ENCODE data around the gene SH3GL3. TPM values are rescaled to one million over a fixed set of nuclear protein-coding genes. Genes with fewer than 3 reads are reported as not detected.

Gene SH3GL3
- not detected for total RNA-seq

GRCh38 chr15:83446904-83447709 lies at the start of gene SH3GL3:
Gene SH3GL3, plus strand, starts transcription at chr15:83447341. Its CDS starts 193 bp downstream, at chr15:83447534.
- Mint-ChIP-seq H3K27ac (no peak within 1 kb of the TSS), H3K4me1 (ENCODE audit: low read depth in 2 of 2) (peaks cover 5 to 8% of the 10 kb centered on the region in 2 donors), H3K4me3 (peak within 1 kb of the TSS; percentile 51), H3K27me3 (peaks cover 31 to 43% of the 10 kb centered on the region in 2 donors), H3K36me3 (no peaks in the 10 kb centered on the region), H3K9me3 (no peaks in the 10 kb centered on the region)
- DNase-seq (ENCODE audit: low spot score) (peak; percentile 80), ATAC-seq (peak; percentile 85 to 95)

- H3K4me3 Mint-ChIP-seq = no peak overlapping the region
- no peaks in the 10 kb centered on the region for H3K36me3 Mint-ChIP-seq
- H3K9me3 Mint-ChIP-seq = no peaks in the 10 kb centered on the region
- H3K27me3 Mint-ChIP-seq = peaks cover 21% of the 10 kb centered on the region in 2 donors
- no peak for DNase-seq (ENCODE audit: low spot score)
- no peaks in the 10 kb centered on the region for H3K4me1 Mint-ChIP-seq (ENCODE audit: low read depth in 2 of 2)
- H3K27ac Mint-ChIP-seq = no peak overlapping the region
- no peak for ATAC-seq
Measured at GRCh38 chr15:83398626-83399025, 48.5 kb upstream of the SH3GL3 start.

- DNase-seq (ENCODE audit: low spot score) = no peak
- no peak for ATAC-seq
- Mint-ChIP-seq H3K27me3 (peaks cover 22 to 30% of the 10 kb centered on the region in 2 donors), H3K4me3 (no peak overlapping the region), H3K4me1 (ENCODE audit: low read depth in 2 of 2) (no peaks in the 10 kb centered on the region), H3K36me3 (no peaks in the 10 kb centered on the region), H3K27ac (no peak overlapping the region), H3K9me3 (no peaks in the 10 kb centered on the region)
Measured at GRCh38 chr15:83404121-83404520, 43.0 kb upstream of the SH3GL3 start.

GRCh38 chr15:83410532-83410931 lies 36.6 kb upstream of the SH3GL3 start:
- Mint-ChIP-seq H3K27ac (no peak overlapping the region), H3K4me3 (no peak overlapping the region), H3K27me3 (peaks cover 19 to 63% of the 10 kb centered on the region in 2 donors), H3K4me1 (ENCODE audit: low read depth in 2 of 2) (no peaks in the 10 kb centered on the region), H3K36me3 (no peaks in the 10 kb centered on the region), H3K9me3 (no peaks in the 10 kb centered on the region)
- DNase-seq (ENCODE audit: low spot score) (no peak), ATAC-seq (no peak)

DNA sequence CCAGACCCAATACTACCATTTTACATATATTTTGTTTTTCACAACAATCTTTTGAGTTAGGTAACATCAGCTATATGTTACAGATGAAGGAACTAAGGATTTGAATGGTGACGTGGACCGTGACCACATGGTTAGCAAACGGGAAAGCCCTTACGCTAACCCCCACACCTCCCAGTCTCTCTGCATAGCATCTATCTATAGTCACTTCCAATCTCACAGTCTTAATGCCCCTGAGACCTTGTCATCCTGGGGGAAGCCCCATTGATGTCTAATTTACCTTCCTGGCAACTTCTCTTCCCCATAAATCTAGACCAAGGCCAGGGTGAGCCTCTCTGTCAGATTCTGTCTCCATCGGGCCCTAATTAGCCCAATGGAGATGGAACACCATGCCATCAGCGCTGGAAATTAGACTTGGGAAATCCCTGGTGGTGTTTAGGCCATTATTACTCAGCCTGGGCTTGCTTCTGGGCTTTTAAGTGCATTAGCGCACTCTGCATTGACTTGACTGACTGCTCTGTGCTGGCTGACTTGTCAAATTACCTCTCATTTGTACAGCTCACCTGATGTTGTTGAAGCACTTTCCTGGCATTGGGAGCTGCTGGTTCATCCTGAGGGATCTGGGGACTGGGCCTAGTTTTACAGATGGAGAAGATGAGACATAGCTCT lies 34.0 kb upstream of the SH3GL3 start:
- ATAC-seq = no peak
- Mint-ChIP-seq H3K36me3 (no peaks in the 10 kb centered on the region), H3K27ac (no peak overlapping the region), H3K4me1 (ENCODE audit: low read depth in 2 of 2) (no peaks in the 10 kb centered on the region), H3K4me3 (no peak overlapping the region), H3K9me3 (no peaks in the 10 kb centered on the region), H3K27me3 (peaks cover 14 to 52% of the 10 kb centered on the region in 2 donors)
- no peak for DNase-seq (ENCODE audit: low spot score)

GRCh38 chr15:83422081-83422480 lies 25.1 kb upstream of the SH3GL3 start:
- Mint-ChIP-seq H3K36me3 (no peaks in the 10 kb centered on the region), H3K27ac (no peak overlapping the region), H3K9me3 (peaks cover 2% of the 10 kb centered on the region), H3K4me1 (ENCODE audit: low read depth in 2 of 2) (peaks cover 7 to 16% of the 10 kb centered on the region in 2 donors), H3K4me3 (peak overlapping the region; percentile 16), H3K27me3 (peaks cover 8 to 42% of the 10 kb centered on the region in 2 donors)
- ATAC-seq (no peak), DNase-seq (ENCODE audit: low spot score) (no peak)

DNA sequence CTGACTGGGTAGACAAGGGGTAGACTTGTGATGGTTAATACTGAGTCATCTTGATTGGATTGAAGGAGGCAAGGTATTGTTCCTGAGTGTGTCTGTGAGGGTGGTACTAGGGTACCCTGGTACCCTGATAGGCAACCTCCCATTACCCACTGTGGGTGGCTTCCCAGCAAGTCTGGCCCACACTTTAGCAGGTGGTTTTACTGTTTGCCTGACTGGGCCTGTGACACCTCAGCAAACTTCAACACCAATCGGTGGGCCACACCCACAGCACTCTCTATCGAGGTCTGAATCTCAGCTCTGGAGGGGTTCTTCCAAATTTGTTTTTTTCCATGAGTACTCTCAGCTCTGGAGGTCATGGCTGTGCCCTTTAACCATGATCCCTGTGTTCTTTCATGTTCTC lies 24.6 kb upstream of the SH3GL3 start:
- peaks cover 7 to 16% of the 10 kb centered on the region in 2 donors for H3K4me1 Mint-ChIP-seq (ENCODE audit: low read depth in 2 of 2)
- DNase-seq (ENCODE audit: low spot score) = no peak
- H3K9me3 Mint-ChIP-seq = peaks cover 2% of the 10 kb centered on the region
- ATAC-seq = no peak
- H3K4me3 Mint-ChIP-seq = peak overlapping the region; percentile 16
- no peak overlapping the region for H3K27ac Mint-ChIP-seq
- H3K27me3 Mint-ChIP-seq = peaks cover 8 to 42% of the 10 kb centered on the region in 2 donors
- H3K36me3 Mint-ChIP-seq = no peaks in the 10 kb centered on the region

DNA sequence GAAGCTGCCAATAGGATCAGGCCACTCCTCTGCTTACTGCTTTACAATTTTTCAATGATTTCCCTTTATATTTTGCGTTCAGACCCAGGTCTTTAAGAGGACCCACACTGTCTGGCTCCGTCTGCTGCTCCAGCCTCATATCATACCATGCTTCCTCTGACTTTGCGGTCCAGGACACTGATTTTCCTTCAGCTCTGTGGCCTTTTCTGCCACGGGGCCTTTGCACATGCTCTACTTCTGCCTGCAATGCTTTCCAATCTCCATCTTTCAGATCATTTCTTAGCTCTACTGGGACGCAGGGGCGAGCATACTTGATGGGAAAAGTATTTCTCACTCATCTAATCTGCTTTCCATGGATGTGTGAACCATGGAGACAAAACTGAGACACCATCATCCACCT lies 23.0 kb upstream of the SH3GL3 start:
- DNase-seq (ENCODE audit: low spot score) (no peak), ATAC-seq (no peak)
- Mint-ChIP-seq H3K4me1 (ENCODE audit: low read depth in 2 of 2) (peaks cover 7 to 19% of the 10 kb centered on the region in 2 donors), H3K27me3 (peaks cover 11 to 45% of the 10 kb centered on the region in 2 donors), H3K36me3 (no peaks in the 10 kb centered on the region), H3K27ac (no peak overlapping the region), H3K4me3 (no peak overlapping the region), H3K9me3 (peaks cover 2% of the 10 kb centered on the region)

DNA sequence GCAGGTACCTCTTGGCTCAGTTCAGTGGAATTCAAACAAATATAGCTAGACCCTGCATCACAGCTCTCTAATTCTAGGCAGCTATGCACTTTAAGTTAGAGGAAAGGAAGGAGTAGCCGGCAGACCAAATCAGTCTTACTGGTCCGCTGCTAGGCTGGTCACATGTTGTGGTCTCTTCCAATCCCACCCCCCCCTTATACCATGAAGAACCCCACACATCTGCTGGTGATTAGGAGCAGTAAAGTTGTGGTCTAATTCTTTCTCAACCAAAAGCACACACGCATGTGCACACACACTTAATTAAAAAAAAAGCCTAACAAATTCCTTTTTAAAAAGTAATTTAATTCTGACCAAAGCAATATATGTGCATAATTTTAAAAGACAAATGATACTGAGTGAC lies 16.7 kb upstream of the SH3GL3 start:
- Mint-ChIP-seq H3K4me1 (ENCODE audit: low read depth in 2 of 2) (peaks cover 0 to 5% of the 10 kb centered on the region in 2 donors), H3K27me3 (peaks cover 20 to 43% of the 10 kb centered on the region in 2 donors), H3K9me3 (no peaks in the 10 kb centered on the region), H3K36me3 (no peaks in the 10 kb centered on the region), H3K4me3 (no peak overlapping the region), H3K27ac (no peak overlapping the region)
- no peak for DNase-seq (ENCODE audit: low spot score)
- ATAC-seq = no peak

GRCh38 chr15:83431521-83431920 lies 15.6 kb upstream of the SH3GL3 start:
- no peaks in the 10 kb centered on the region for H3K36me3 Mint-ChIP-seq
- no peak overlapping the region for H3K4me3 Mint-ChIP-seq
- DNase-seq (ENCODE audit: low spot score) (no peak), ATAC-seq (no peak)
- no peak overlapping the region for H3K27ac Mint-ChIP-seq
- peaks cover 0 to 5% of the 10 kb centered on the region in 2 donors for H3K4me1 Mint-ChIP-seq (ENCODE audit: low read depth in 2 of 2)
- no peaks in the 10 kb centered on the region for H3K9me3 Mint-ChIP-seq
- H3K27me3 Mint-ChIP-seq = peaks cover 20 to 41% of the 10 kb centered on the region in 2 donors

DNA sequence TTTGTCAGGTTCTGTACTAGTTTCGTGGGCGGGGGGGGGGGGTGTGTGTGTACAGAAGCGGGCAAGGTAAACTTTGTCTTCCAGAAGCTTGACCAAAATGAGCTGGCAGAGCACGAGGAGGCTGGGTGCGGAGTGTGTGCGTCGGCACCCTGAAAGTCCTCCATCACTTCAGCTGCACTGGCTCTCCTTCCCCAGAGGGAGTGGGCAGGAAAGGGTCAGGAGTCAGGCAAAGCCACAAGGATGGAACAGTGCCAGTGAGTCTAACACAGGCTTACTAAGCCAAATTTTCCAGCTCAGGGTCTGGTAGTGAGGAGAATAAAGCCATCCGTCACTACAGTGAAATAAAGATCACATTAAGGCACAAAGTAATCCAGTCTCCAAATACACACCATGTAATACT lies 11.9 kb upstream of the SH3GL3 start:
- no peak for DNase-seq (ENCODE audit: low spot score)
- no peak for ATAC-seq
- no peaks in the 10 kb centered on the region for H3K36me3 Mint-ChIP-seq
- H3K27ac Mint-ChIP-seq = no peak overlapping the region
- no peaks in the 10 kb centered on the region for H3K9me3 Mint-ChIP-seq
- H3K4me3 Mint-ChIP-seq = no peak overlapping the region
- H3K27me3 Mint-ChIP-seq = peaks cover 29 to 34% of the 10 kb centered on the region in 2 donors
- H3K4me1 Mint-ChIP-seq (ENCODE audit: low read depth in 2 of 2) = peaks cover 5 to 6% of the 10 kb centered on the region in 2 donors

- H3K4me3 Mint-ChIP-seq = no peak overlapping the region
- ATAC-seq = no peak
- DNase-seq (ENCODE audit: low spot score) = no peak
- H3K27me3 Mint-ChIP-seq = peaks cover 29 to 34% of the 10 kb centered on the region in 2 donors
- H3K27ac Mint-ChIP-seq = no peak overlapping the region
- H3K9me3 Mint-ChIP-seq = no peaks in the 10 kb centered on the region
- H3K4me1 Mint-ChIP-seq (ENCODE audit: low read depth in 2 of 2) = peaks cover 5 to 6% of the 10 kb centered on the region in 2 donors
- no peaks in the 10 kb centered on the region for H3K36me3 Mint-ChIP-seq
Measured at GRCh38 chr15:83435782-83436181, 11.4 kb upstream of the SH3GL3 start.

DNA sequence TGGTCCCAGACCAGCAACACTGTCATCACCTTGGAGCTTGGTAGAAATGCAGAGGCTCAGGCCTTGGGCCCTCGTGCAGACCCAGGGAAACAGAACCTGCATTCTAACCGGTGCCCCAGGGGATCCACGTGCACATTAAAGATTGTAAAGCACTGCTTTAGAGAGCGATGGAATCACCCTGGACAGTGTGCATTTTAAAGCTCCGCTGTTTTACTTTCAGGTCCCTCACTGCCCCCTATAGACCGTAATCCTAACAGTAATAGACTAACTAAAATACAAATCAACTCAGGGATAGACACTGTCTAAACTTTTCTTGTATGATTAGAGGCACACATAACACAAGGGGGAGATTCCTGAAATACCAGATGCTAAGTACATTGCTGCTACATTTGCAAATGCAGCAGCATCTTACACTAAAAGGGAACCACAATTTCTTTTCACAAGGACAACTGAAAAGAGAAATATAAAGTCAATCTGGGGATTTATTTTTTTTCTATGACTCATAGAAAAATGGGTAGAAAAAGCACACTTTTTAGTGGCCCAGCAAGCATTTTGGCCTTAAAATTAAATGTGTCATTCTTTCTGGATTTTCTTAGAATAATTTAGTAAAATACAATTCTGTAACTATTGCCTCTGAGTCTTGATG lies 10.5 kb upstream of the SH3GL3 start:
- H3K9me3 Mint-ChIP-seq = no peaks in the 10 kb centered on the region

More for the DNA sequence above, 10.5 kb upstream of the SH3GL3 start:
- no peak for DNase-seq (ENCODE audit: low spot score)
- peaks cover 27 to 34% of the 10 kb centered on the region in 2 donors for H3K27me3 Mint-ChIP-seq
- ATAC-seq = peak; percentile 41 to 56
- H3K27ac Mint-ChIP-seq = no peak overlapping the region
- peaks cover 5 to 6% of the 10 kb centered on the region in 2 donors for H3K4me1 Mint-ChIP-seq (ENCODE audit: low read depth in 2 of 2)
- H3K36me3 Mint-ChIP-seq = no peaks in the 10 kb centered on the region
- no peak overlapping the region for H3K4me3 Mint-ChIP-seq
